ENCODE results near the gene MBP. TPM values are rescaled to one million over a fixed set of nuclear protein-coding genes. Genes with fewer than 3 reads are reported as not detected.
"Not testable (repeated sequence)": the region's sequence is repeated elsewhere in the genome, so short reads cannot be mapped to it uniquely, and the experiment has no call there.

The MBP gene
- total RNA-seq, 1 donor from 2014 or later, result 35.0 TPM

DNA sequence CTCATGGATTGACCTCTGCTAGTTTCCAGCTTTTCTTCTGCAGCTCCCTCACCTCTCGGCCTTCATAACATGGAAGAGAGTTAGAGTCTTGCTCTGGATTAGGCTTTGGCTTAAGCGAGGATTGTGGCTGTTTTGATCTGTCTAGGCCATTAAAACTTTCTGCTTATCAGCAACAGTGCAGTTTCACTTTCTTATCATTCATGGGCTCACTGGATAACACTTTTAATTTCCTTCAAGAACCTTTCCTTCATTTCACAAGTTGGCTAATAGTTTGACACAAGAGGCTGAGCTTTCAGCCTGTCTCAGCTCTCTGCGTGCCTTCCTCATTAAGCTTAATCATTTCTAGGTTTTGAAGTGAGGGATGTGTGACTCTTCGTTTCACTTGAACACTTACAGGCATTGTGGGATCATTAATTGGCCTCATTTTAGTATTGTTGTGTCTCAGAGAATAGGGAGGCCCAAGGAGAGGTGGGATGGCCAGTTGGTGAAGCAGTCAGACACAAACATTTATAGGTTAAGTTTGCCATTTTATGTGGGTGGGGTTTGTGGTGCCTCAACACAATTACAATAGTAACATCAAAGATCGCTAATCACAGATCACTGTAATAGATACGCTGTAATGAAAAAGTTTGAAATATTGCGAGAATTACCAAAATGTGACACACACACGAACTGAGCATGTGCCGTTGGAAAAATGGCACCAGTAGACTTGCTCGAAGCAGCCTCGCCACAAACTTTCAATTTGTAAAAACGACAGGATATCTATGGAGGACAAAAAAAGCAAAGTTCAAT, 180.9 kb downstream of the MBP start:
- no peak for DNase-seq

DNA sequence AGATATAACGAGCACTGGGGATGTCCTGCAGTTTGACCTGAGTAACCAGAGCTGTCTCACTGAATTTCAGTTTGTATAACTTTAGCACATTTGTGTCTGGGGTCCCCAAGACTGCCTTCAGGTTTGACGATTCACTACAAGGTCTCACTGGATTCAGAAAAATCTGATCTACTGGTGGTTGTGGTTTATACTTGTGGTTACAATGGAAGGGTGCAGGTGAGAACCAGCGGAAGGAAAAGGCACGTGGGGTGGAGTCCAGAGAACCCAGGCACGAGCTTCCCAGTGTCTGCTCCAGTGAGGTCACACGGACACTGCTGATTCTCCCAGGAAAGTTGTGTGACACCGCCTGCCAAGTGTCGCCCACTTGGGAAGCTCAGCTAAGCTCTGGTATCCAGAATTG, 184.2 kb downstream of the MBP start:
- Histone ChIP-seq H3K27ac (replicated peaks) (no peak overlapping the region), H3K9me3 (replicated peaks) (no peaks in the 10 kb centered on the region), H3K36me3 (peaks cover 44% of the 10 kb centered on the region), H3K4me3 (no peak overlapping the region), H3K4me1 (peaks cover 4% of the 10 kb centered on the region), H3K27me3 (ENCODE audit: low read depth) (no peaks in the 10 kb centered on the region)
- intact Hi-C loops (cut with micrococcal nuclease), result no loop called here
- TF ChIP-seq, protein P1, sequence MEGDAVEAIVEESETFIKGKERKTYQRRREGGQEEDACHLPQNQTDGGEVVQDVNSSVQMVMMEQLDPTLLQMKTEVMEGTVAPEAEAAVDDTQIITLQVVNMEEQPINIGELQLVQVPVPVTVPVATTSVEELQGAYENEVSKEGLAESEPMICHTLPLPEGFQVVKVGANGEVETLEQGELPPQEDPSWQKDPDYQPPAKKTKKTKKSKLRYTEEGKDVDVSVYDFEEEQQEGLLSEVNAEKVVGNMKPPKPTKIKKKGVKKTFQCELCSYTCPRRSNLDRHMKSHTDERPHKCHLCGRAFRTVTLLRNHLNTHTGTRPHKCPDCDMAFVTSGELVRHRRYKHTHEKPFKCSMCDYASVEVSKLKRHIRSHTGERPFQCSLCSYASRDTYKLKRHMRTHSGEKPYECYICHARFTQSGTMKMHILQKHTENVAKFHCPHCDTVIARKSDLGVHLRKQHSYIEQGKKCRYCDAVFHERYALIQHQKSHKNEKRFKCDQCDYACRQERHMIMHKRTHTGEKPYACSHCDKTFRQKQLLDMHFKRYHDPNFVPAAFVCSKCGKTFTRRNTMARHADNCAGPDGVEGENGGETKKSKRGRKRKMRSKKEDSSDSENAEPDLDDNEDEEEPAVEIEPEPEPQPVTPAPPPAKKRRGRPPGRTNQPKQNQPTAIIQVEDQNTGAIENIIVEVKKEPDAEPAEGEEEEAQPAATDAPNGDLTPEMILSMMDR (IDR thresholded peaks at IDR 0.05; ENCODE audit: borderline replicate concordance), result no peak
- no peak for DNase-seq

More for the DNA sequence above, 180.9 kb downstream of the MBP start:
- Histone ChIP-seq H3K36me3 (peaks cover 53% of the 10 kb centered on the region), H3K9me3 (replicated peaks) (no peaks in the 10 kb centered on the region), H3K4me3 (no peak overlapping the region), H3K27ac (replicated peaks) (no peak overlapping the region), H3K27me3 (ENCODE audit: low read depth) (no peaks in the 10 kb centered on the region), H3K4me1 (peaks cover 14% of the 10 kb centered on the region)
- TF ChIP-seq, protein P1 (IDR thresholded peaks at IDR 0.05; ENCODE audit: borderline replicate concordance), result no peak
- intact Hi-C loops (cut with micrococcal nuclease), result no loop called here

DNA sequence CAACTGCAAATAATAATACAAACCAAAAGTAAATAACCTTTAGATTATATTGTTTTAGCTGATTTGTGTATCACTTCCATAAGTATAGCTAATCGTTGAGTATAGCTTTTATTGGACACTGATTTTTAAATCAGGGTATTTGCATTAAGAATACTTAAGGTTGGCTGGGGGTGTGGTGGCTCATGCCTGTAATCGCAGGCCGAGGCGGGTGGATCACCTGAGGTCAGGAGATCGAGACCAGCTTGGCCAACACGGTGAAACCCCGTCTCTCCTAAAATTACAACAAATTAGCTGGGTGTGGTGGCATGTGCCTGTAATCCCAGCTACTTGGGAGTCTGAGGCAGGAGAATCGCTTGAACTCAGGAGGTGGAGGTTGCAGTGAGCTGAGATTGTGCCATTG, 188.2 kb downstream of the MBP start:
- H3K9me3 ChIP-seq (replicated peaks); intact Hi-C loops (cut with micrococcal nuclease); H3K27me3 ChIP-seq (ENCODE audit: low read depth); DNase-seq; H3K27ac ChIP-seq (replicated peaks); H3K4me1 ChIP-seq; H3K4me3 ChIP-seq: not testable (repeated sequence)
- H3K36me3 ChIP-seq, result peaks cover 37% of the 10 kb centered on the region

DNA sequence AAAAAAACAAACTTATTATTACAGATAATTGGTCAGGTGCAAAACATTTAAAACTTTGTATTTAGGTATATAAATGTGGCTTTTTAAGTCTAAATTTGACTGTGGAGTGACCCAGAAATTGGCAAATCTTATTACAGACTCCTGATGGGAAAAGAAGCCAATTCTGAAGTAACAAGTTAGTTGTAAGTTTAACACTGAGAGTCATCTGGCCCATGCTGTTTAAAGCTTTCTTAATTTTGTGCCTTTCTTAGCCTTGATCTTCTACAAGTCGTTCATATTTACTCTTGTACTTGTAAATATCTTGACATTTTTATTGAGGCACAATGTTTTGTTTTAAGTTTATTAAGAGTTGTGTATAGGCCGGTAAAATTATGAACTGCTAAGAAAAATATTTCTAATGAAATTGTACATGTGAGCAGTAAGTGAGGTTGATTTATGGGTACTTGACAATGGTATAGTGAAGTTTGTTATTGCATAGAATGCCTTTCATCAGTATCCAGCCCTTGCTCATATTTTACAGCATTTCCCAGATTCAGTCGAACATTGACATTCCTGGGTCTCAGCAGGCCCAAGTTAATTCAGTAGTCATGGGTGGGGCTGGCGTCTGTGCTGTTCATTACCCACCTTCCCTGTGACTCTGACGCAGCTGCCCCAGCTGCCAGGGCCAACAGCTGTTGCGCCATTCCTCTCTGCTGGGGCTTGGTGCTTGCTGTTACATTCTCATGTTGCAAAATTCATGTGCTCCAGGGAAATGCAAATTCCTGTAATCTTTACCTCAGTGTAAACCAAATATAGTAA, 188.8 kb downstream of the MBP start:
- Histone ChIP-seq H3K27ac (replicated peaks) (no peak overlapping the region), H3K27me3 (ENCODE audit: low read depth) (no peaks in the 10 kb centered on the region), H3K9me3 (replicated peaks) (no peaks in the 10 kb centered on the region), H3K4me3 (no peak overlapping the region), H3K4me1 (no peaks in the 10 kb centered on the region), H3K36me3 (peaks cover 37% of the 10 kb centered on the region)
- DNase-seq, result no peak
- intact Hi-C loops (cut with micrococcal nuclease), result no loop called here
- TF ChIP-seq, protein P1 (IDR thresholded peaks at IDR 0.05; ENCODE audit: borderline replicate concordance), result no peak

DNA sequence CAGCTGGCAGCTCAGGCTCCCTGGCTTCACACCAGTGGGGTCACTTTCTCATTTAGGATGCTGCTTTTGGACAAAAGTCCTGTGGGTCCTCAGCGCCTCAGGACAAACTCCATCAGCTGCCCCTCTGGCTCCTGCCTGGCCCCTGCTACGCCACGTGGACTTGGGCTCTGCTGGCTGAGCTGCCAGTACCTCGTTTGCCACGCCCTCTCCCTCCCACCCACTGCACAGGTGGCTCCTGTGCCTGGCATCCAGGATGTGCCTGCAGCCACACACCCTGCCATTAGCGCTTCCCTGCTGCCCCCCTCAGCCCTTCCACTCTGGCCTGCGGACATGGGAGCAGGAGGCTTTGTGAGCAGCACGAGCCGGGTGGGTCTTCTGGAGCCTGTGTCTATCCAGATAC, 191.3 kb downstream of the MBP start:
- TF ChIP-seq, protein P1 (IDR thresholded peaks at IDR 0.05; ENCODE audit: borderline replicate concordance), result no peak
- H3K36me3 ChIP-seq, result peaks cover 43% of the 10 kb centered on the region
- no peak for DNase-seq
- H3K27me3 ChIP-seq (ENCODE audit: low read depth), result no peaks in the 10 kb centered on the region
- intact Hi-C loops (cut with micrococcal nuclease), result no loop called here
- H3K4me1 ChIP-seq, result no peaks in the 10 kb centered on the region
- no peak overlapping the region for H3K27ac ChIP-seq (replicated peaks)
- H3K4me3 ChIP-seq, result no peak overlapping the region
- H3K9me3 ChIP-seq (replicated peaks), result no peaks in the 10 kb centered on the region

DNA sequence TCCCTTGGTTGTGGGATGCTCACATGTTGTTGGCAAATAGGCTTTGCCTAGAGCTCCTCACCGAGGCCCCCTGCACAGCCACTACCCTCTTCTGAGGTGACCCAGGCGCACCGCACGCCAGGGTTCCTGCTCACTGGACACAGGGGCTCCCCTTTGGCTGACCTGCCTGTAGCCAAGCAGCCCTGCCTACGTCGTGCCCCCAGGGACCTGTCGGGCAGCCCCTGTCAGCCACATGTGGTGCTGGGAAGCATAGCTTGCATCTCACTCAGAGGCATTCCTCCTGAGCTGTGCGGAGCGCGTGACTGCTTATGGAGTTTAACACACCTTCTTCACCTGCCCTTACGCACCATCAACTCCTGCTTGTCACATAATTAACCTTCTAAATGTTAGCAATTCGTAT, 194.0 kb downstream of the MBP start:
- intact Hi-C loops (cut with micrococcal nuclease), result no loop called here
- no peaks in the 10 kb centered on the region for H3K9me3 ChIP-seq (replicated peaks)
- no peaks in the 10 kb centered on the region for H3K27me3 ChIP-seq (ENCODE audit: low read depth)
- H3K36me3 ChIP-seq, result peaks cover 57% of the 10 kb centered on the region
- TF ChIP-seq, protein P1 (IDR thresholded peaks at IDR 0.05; ENCODE audit: borderline replicate concordance), result no peak
- no peak overlapping the region for H3K4me3 ChIP-seq
- DNase-seq, result no peak
- no peak overlapping the region for H3K27ac ChIP-seq (replicated peaks)
- H3K4me1 ChIP-seq, result no peaks in the 10 kb centered on the region
